ENCODE results near the gene PRPF38B. TPM values are rescaled to one million over a fixed set of nuclear protein-coding genes. Genes with fewer than 3 reads are reported as not detected.

PRPF38B gene
- total and polyA plus RNA-seq, 4 donors: 9.5 to 20.9 (median 14.3) TPM

DNA sequence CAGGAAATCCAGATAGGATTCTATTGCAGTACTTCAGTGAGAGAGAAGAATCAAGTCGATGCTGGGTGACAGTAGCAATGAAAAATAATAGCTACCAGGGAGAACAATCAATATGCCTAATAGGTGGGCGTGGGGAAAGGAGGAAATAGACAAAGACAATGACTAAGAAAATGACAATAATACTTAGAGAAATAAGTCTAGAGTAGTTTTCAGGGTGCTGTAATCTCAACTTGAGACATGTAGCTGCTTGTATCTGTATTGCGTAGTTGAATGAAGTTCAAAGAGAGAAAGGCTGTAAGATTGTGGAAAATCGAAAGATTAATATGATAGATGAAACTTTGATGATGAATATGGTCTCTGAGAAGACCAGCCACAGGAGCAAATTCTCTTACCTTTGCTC, 57.0 kb downstream of the PRPF38B start:
- DNase-seq (ENCODE audit: low spot score): no peak
- no peaks in the 10 kb centered on the region for H3K9me3 ChIP-seq (ENCODE audit: control insufficient read depth in 4 of 4, low read length in 3 of 4)
- peaks cover 0 to 5% (median 2%) of the 10 kb centered on the region in 4 donors for H3K4me1 ChIP-seq (ENCODE audit: control insufficient read depth in 4 of 4, insufficient read depth in 4 of 4, low read length in 3 of 4)
- no peaks in the 10 kb centered on the region for H3K27me3 ChIP-seq (ENCODE audit: control insufficient read depth in 4 of 4, insufficient read depth in 4 of 4, low read length in 3 of 4)
- TF ChIP-seq, protein P1, sequence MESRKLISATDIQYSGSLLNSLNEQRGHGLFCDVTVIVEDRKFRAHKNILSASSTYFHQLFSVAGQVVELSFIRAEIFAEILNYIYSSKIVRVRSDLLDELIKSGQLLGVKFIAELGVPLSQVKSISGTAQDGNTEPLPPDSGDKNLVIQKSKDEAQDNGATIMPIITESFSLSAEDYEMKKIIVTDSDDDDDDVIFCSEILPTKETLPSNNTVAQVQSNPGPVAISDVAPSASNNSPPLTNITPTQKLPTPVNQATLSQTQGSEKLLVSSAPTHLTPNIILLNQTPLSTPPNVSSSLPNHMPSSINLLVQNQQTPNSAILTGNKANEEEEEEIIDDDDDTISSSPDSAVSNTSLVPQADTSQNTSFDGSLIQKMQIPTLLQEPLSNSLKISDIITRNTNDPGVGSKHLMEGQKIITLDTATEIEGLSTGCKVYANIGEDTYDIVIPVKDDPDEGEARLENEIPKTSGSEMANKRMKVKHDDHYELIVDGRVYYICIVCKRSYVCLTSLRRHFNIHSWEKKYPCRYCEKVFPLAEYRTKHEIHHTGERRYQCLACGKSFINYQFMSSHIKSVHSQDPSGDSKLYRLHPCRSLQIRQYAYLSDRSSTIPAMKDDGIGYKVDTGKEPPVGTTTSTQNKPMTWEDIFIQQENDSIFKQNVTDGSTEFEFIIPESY (IDR thresholded peaks at IDR 0.05): no peak
- TF ChIP-seq, protein P2, sequence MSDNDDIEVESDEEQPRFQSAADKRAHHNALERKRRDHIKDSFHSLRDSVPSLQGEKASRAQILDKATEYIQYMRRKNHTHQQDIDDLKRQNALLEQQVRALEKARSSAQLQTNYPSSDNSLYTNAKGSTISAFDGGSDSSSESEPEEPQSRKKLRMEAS (IDR thresholded peaks at IDR 0.05): no peak
- TF ChIP-seq JUND (IDR thresholded peaks at IDR 0.05) (no peak), HNF4A (conservative IDR thresholded peaks at IDR 0.05) (no peak), HNF4G (IDR thresholded peaks at IDR 0.05) (no peak)
- H3K27ac ChIP-seq (ENCODE audit: low read depth in 1 of 2, low read length in 2 of 2): no peak overlapping the region
- 88% methylated on average over 4 of the region's 4 CpGs for WGBS
- H3K4me3 ChIP-seq (ENCODE audit: low read depth in 1 of 3, low read length in 3 of 3): no peak overlapping the region
- H3K9ac ChIP-seq (ENCODE audit: low read depth in 1 of 2, low read length in 2 of 2): no peak overlapping the region
- peaks cover 2 to 6% (median 5%) of the 10 kb centered on the region in 4 donors for H3K36me3 ChIP-seq (ENCODE audit: control insufficient read depth in 4 of 4, insufficient read depth in 3 of 4, low read depth in 1 of 4, low read length in 3 of 4)

DNA sequence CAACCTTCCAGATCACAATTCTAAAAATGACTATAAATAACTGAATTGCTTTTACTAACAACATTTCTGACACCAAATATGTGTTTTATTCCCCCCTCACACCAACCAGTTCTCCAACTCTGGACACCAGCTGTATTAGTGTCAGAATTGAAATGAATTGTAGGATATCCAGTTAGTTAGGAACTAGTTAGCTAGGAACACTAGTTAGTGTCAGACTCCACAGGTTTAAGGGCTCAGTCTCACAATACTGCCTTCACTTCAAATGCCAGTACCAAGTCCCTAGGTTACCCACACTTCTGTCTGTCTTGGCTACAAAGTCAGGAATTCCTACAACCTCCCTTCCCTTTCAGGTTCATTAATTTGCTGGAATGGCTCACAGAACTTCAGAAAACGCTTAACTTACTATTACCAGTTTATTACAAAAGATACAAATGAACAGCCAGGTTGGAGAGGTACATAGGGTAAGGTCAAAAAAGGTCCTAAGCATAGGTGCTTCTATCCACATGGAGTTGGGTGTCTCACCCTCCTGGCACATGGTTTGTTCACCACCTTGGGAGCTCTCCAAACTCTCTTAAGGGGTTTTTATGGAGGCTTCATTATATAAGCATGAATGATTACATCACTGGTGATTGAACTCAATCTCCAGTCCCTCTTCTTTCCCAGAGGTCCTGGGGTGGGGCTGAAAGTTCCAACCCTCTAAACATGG, 58.5 kb downstream of the PRPF38B start:
- WGBS: 93% methylated on average over 1 of the region's 1 CpG
- Histone ChIP-seq H3K27me3 (ENCODE audit: control insufficient read depth in 4 of 4, insufficient read depth in 4 of 4, low read length in 3 of 4) (no peaks in the 10 kb centered on the region), H3K27ac (ENCODE audit: low read depth in 1 of 2, low read length in 2 of 2) (no peak overlapping the region), H3K4me3 (ENCODE audit: low read depth in 1 of 3, low read length in 3 of 3) (no peak overlapping the region), H3K36me3 (ENCODE audit: control insufficient read depth in 4 of 4, insufficient read depth in 3 of 4, low read depth in 1 of 4, low read length in 3 of 4) (peaks cover 4 to 10% (median 7%) of the 10 kb centered on the region in 4 donors), H3K9me3 (ENCODE audit: control insufficient read depth in 4 of 4, low read length in 3 of 4) (no peaks in the 10 kb centered on the region), H3K4me1 (ENCODE audit: control insufficient read depth in 4 of 4, insufficient read depth in 4 of 4, low read length in 3 of 4) (peaks cover 0 to 5% (median 2%) of the 10 kb centered on the region in 4 donors), H3K9ac (ENCODE audit: low read depth in 1 of 2, low read length in 2 of 2) (no peak overlapping the region)
- no peak for DNase-seq (ENCODE audit: low spot score)
- TF ChIP-seq, protein P2 (IDR thresholded peaks at IDR 0.05): no peak
- no peak for TF ChIP-seq GABPA (IDR thresholded peaks at IDR 0.05 in 1 of 2, conservative IDR thresholded peaks at IDR 0.05 in 1 of 2)
- TF ChIP-seq RXRA (IDR thresholded peaks at IDR 0.05): no peak
- no peak for TF ChIP-seq JUND (IDR thresholded peaks at IDR 0.05)
- TF ChIP-seq, protein P1 (IDR thresholded peaks at IDR 0.05): no peak
- TF ChIP-seq NR2F2 (IDR thresholded peaks at IDR 0.05): no peak
- no peak for TF ChIP-seq SP1 (IDR thresholded peaks at IDR 0.05)
- no peak for TF ChIP-seq YY1 (IDR thresholded peaks at IDR 0.05)
- no peak for TF ChIP-seq CTCF (IDR thresholded peaks at IDR 0.05; ENCODE audit: low read depth, low read length, missing input control)
- TF ChIP-seq ATF3 (IDR thresholded peaks at IDR 0.05): no peak
- no peak for TF ChIP-seq EGR1 (IDR thresholded peaks at IDR 0.05; ENCODE audit: low read depth in 2 of 2)
- no peak for TF ChIP-seq HNF4A (conservative IDR thresholded peaks at IDR 0.05)

Other genes starting within 250 kb of the PRPF38B start
- not detected for gene NBPF6, start 242.0 kb upstream of the PRPF38B start, total RNA-seq
- not detected for gene NBPF6, start 242.0 kb upstream of the PRPF38B start, polyA plus RNA-seq
- 10 to 100 TPM in 1 of 2 donors, 1 to 10 TPM in 1; 2.3 to 10.6 TPM for gene EEIG2, start 132.2 kb upstream of the PRPF38B start, total RNA-seq
- under 1 TPM; 0.50 to 0.97 TPM for gene EEIG2, start 132.2 kb upstream of the PRPF38B start, polyA plus RNA-seq
- 1 to 10 TPM; 1.3 to 7.3 TPM for gene HENMT1, start 31.2 kb upstream of the PRPF38B start, total RNA-seq
- under 1 TPM; 0.87 to 0.97 TPM for gene HENMT1, start 31.2 kb upstream of the PRPF38B start, polyA plus RNA-seq
- not detected for gene FNDC7, start 20.6 kb downstream of the PRPF38B start, total RNA-seq
- gene FNDC7, start 20.6 kb downstream of the PRPF38B start, polyA plus RNA-seq: not detected
- gene STXBP3, start 54.4 kb downstream of the PRPF38B start, total RNA-seq: 10 to 100 TPM; 28.9 to 33.0 TPM
- gene STXBP3, start 54.4 kb downstream of the PRPF38B start, polyA plus RNA-seq: 10 to 100 TPM; 10.9 to 17.6 TPM
- gene AKNAD1, start 164.8 kb downstream of the PRPF38B start, total RNA-seq: not detected
- not detected for gene AKNAD1, start 164.8 kb downstream of the PRPF38B start, polyA plus RNA-seq
- gene GPSM2, start 184.7 kb downstream of the PRPF38B start, total RNA-seq: 10 to 100 TPM in 1 of 2 donors, under 1 TPM in 1; 0.33 to 28.9 TPM
- gene GPSM2, start 184.7 kb downstream of the PRPF38B start, polyA plus RNA-seq: 1 to 10 TPM in 1 of 2 donors, under 1 TPM in 1; 0.61 to 1.5 TPM

Measured in liver (tissue), 9 donors.